NCI-H2171 (cell line): ENCODE data around the gene COPE.

Experiments used
- DNase-seq: peaks from one replicate; lab custom pipeline; 2025; lab: John Stamatoyannopoulos, UW

Gene COPE

DNA sequence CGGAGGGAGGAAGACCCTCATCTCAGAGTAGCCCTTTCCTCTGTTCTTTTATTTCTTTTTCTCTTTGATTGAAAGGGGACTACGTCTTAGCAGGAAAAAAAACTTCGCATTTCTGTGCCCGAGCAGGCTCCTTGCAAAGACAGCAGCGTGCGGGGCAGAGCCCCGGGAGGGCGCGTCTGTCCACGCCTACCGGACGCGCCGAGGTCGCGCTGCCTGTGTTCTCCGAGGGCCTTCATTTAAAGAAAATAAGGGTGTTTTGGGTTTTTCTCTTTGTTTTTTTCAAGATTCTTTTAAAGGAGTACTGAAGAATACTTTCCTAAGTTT is 52.4 kb downstream of the COPE start:
- DNase-seq, result no peak

DNA sequence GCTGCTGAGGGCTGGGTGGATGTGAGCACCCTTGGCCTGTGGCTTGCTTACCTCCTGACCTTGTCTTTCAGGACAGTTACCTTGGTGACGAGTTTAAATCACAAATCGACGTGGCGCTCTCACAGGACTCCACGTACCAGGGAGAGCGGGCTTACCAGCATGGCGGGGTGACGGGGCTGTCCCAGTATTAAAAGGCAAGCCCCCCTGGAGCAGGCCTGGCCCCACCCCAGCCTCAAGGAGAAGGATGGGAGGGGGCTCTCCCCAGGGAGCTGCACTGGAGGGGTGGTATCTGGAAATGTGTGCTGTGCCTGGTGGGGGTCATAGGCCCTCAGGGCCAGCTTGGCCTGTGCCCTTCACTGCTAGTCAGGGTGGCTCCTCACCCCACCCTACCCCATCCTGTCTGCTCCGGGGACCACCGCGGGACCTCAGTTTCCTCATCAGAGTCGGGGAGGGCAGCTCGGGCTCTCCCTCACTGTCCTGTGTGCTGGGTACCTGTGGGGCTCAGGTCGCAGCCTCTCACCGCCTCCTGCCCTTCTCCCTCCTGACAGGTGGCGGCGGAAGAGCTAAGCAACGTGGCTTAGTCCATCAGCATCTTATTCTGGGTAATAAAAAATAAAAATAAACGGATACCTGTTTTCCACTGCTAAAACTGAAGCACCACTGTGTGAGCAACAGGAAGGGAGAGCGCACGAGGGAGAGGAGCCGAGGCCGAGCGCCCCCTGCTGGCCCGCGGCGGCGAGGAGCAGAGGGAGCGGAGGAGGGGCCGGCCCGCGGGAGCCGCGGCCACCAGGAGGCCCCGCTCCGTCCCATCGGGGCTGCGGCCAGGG is 53.0 kb downstream of the COPE start:
- no peak for DNase-seq

DNA sequence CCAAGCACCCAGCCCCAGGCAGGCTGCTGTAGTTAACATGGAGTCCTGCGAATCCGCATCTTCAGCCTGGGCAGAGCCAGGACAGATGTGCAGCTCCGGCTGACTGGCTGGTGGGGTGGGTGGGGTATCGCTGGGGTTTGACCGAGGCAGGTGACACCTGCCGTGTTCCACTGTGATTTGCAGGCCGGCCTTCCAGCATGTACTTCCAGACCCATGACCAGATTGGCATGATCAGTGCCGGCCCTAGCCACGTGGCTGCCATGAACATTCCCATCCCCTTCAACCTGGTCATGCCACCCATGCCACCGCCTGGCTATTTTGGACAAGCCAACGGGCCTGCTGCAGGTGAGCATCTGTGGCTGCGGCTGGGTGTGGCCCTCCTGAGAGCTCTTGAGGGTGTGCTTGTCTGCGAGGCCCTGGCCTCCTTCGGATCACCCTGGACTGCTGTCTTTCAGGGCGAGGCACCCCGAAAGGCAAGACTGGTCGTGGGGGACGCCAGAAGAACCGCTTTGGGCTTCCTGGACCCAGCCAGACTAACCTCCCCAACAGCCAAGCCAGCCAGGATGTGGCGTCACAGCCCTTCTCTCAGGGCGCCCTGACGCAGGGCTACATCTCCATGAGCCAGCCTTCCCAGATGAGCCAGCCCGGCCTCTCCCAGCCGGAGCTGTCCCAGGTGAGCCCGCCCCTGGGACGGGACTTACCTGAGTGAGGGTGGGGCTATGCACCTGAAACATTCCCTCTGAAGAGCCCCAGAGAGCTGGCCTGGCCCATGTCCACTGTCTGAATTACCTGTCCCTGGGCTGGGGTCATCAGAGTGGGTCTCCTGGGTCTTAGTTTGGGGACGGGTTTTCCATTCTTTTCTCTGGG is 53.8 kb downstream of the COPE start:
- DNase-seq, result no peak

DNA sequence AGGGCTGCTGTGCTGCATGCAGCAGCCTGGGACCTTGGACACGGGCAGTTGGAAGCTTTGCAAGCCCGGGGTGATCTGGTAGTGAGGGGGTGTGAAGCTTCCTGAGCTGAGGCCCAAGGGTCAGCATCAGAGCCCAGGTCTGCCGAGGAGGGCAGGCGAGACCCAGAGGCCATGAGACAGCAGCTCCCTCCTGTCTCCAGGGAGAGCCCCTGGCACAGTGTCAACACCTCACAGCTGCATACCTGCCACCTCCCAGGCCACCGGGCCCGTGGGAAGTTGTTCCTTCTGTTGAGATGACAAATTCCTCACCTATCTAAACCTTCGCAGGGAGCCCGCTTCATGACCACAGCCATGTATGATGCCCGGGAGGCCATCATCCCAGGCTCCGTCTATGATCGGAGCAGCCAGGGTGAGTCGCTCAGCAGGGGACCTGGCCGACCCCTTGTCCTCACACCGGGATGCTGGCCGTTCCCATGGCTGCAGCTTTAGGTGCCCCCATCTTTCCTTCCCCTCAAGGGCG is 55.3 kb downstream of the COPE start:
- no peak for DNase-seq

DNA sequence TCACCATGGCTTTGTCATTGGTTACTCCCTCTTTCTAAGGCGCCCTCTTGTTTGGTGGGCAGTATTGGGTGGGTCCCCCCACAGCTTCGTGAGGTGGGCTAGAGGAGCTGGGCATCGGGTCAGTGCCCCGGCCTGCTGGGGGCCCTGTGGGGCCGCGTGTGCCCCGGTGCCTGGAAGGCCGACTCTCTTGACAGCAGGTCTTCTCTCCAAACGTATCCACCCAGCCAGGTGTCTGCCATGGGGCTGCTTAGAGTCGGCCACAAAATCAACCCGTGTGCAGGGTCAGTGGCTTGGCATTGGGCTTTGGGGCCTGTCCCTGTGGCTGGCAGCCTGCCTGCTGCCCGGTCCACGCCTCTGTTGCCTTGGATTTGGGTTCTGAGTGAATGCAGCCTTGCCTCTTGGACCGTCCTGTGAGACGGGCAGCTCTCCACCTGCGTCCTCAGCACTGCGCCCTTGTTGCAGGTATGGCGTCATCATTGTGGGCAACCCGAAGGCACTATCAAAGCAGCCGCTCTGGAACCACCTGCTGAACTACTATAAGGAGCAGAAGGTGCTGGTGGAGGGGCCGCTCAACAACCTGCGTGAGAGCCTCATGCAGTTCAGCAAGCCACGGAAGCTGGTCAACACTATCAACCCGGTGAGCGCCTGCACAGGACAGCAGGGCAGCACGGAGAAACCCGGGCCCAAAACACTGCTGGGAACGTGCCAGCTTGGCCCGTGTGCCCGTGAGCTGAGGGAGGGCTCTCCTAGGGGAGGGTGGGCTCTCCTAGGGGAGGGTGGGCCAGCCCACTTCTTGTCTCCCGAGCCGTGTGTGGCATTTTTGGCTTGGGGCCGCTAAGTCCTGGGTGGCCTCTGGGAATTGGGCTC is 56.0 kb downstream of the COPE start:
- no peak for DNase-seq

DNA sequence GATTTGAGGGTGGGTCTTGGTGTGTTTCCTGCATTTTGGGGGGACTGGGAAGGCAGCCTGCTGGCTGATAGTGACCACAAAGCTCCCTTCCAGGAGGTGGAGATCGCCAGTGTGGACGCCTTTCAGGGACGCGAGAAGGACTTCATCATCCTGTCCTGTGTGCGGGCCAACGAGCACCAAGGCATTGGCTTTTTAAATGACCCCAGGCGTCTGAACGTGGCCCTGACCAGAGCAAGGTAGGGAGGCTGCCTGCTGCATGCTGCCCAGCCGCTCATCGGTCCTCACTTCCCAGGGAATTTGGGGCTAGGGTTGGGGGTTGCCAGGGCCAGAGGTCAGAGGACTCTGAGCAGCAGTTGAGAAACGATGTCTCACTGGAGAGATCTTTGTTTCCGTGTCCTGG is 57.3 kb downstream of the COPE start:
- DNase-seq, result no peak

DNA sequence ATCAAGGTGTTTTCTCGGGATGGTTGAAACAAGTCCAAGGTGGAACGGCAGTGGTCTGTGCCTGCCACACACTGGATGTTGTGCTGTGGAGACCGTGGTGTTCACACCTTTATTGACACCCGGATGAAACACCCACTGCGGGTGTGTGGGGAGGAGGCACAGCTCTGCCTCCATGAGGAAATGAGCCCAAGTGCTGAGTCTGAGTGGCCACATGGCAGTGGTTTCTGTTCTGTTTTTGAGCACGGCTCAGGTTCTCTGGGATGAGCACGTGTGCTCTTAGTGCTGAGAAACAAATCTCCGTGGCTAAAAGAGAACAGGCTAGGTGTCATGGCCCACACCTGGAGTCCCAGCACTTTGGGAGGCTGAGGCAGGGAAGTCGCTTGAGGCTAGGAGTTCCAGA is 58.0 kb downstream of the COPE start:
- DNase-seq, result no peak

DNA sequence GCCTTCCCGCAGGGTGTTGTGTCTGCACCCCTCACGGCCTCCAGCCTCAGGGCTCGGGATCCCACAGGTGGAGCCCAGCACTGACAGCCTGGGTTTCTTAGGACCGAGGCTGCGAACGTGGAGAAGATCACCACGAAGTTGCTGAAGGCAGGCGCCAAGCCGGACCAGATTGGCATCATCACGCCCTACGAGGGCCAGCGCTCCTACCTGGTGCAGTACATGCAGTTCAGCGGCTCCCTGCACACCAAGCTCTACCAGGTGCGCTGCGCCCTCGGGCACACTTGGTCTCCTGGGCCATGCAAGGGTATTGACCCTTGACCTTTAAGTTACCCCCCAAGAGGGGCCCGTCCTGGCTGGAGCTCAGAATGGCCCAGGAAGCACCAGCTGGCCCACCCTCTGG is 58.5 kb downstream of the COPE start:
- DNase-seq, result no peak

DNA sequence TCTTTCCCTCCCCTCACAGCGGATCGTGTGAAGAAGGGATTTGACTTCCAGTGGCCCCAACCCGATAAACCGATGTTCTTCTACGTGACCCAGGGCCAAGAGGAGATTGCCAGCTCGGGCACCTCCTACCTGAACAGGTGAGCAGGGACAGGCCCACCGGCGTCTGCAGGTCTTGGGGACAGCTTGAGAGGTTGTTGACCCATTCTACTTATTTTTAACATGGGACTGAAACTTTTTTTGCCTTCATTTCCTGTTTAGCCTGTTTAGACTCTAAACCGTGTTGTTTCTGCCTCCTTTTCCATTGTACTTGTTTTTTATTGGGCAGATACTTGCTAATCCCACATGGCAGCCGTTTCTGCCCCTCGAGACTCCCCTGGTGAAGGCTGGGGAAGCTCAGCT is 58.9 kb downstream of the COPE start:
- DNase-seq, result no peak

DNA sequence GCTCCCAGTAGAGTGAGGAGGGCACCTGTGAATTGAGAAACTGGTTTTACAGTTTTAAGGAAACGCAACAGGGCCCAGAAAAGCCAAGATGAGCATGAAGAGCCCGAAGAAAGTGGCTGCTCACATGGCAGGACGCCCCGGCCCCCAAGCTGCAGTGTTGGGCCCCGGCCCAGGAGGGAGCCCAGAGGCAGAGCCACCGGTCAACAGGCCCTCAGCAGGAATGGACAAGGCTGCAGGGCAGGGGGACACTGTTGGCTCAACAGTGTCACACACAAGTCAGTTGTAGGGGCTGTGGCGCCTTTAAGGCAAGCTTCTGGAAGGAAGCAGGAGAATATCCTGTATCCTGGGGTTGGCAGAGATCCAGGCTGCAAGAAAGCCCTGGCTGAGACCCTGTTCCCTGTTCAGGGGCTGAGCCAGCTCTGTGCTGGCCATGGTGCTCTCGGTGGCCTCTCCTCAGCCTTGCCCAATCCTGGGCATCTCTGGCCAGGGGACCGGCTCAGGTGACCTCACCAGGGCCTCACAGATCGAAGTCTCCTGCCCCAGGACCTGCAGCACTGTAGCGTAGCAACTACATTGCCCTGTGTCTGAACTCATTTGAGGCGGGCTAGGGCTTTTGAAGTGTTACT is 59.4 kb downstream of the COPE start:
- DNase-seq, result no peak

DNA sequence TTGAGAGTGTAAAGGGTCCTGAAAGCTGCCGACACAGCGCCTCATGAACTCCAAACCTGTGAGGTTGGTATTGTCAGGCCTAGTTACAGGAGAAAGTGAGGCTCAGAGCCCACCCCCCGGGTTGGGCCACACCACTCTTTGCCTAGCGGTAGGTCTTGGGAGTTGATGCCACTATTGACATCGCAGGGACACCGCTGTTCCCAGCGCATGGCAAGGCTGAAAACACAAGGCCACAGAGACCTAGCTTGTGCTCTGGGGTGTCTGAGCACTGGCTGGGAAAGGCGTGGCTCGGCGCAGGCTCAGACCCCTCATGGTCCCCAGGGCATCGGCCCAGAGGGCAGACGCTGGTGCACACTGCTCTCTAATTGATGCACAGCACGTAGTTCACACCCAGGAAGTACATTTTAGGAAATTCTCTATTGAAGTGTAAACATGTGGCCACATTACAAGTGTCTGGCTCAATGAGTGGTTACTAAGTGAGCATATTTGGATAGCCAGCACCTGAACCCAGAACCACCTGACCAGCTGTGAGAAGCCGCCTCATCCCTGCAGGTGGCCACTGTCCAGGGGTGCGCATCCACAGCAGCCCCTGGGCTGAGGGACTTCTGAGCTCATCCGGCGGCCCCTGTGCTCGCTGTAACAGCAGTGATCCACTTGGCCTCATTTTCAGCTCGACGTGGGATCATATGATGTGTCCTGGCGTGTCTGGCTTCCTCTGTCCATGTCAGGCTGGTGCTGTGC is 60.1 kb downstream of the COPE start:
- DNase-seq, result no peak

DNA sequence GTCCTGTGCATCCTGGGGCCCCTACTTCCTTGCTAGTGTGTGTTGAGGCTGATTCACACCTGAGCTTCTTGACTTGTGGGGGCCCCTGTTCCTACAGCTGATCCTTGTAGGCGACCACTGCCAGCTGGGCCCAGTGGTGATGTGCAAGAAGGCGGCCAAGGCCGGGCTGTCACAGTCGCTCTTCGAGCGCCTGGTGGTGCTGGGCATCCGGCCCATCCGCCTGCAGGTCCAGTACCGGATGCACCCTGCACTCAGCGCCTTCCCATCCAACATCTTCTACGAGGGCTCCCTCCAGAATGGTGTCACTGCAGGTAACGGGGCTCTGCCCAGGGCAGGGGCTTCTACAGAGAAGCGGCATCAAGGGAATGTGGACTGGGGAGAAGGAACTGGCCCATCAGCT is 62.0 kb downstream of the COPE start:
- no peak for DNase-seq

DNA sequence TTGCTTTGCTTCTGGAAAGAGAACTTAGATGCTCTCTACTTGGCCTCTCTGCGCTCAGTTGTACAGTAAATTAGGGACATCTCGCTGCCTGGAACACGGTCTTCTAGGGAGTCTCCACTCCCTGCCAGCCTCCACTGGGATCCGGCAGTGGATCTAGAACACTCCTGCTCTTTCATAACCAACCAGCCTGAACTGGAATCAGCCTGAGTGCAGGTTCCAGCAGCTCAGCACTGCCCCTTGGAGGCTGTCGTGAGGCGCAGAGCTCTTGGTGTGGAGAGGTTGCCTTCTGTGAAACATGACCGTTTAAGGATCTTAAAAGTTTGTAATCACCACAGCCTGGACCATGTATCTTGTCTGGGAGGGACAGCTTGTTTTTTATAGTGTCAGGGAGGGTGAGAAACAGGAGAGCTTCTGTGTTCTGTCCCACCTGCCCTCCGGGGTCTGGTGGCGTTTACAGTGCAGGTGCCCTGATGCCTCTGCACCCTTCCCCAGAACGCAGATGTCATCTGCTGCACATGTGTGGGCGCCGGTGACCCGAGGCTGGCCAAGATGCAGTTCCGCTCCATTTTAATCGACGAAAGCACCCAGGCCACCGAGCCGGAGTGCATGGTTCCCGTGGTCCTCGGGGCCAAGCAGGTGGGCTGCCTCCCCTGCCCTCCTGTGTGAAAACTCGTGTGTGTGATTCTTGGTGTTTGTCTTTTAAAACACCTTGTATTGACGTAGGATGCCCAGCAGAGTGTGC is 62.6 kb downstream of the COPE start:
- no peak for DNase-seq

DNA sequence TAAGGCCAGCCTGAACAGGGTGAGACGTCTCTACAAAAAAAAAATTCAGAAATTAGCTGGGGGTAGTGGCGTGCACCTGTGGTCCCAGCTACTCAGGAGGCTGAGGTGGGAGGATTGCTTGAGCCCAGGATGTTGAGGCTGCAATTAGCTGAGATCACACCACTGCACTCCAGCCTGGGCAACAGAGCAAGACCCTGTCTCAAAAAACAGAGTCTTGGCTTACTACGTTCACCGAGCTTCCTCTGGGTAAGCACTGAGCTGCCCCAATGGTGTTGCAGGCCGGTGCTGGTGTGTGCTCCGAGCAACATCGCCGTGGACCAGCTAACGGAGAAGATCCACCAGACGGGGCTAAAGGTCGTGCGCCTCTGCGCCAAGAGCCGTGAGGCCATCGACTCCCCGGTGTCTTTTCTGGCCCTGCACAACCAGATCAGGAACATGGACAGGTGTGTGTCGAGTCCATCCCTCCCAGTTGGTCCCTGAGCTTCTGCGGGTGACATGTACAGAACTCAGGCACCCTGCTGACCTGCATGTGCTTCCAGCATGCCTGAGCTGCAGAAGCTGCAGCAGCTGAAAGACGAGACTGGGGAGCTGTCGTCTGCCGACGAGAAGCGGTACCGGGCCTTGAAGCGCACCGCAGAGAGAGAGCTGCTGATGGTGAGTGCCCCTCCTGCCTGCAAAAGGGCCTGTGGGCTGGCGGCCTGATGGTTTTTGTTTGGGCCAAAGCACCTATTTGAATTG is 63.4 kb downstream of the COPE start:
- DNase-seq, result no peak

DNA sequence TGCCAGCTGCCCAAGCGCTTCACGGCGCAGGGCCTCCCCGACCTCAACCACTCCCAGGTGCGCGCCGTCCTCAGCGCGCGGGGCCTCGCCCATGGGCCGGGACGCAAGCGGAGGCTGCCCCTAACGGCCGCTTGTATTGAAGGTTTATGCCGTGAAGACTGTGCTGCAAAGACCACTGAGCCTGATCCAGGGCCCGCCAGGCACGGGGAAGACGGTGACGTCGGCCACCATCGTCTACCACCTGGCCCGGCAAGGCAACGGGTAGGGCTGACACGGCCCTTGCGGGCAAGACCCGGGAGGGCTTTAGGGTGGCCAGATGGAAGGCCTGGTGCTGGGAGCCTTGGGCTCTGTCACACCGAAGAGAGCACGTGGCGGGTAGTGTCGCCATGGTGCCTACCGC is 64.2 kb downstream of the COPE start:
- no peak for DNase-seq

DNA sequence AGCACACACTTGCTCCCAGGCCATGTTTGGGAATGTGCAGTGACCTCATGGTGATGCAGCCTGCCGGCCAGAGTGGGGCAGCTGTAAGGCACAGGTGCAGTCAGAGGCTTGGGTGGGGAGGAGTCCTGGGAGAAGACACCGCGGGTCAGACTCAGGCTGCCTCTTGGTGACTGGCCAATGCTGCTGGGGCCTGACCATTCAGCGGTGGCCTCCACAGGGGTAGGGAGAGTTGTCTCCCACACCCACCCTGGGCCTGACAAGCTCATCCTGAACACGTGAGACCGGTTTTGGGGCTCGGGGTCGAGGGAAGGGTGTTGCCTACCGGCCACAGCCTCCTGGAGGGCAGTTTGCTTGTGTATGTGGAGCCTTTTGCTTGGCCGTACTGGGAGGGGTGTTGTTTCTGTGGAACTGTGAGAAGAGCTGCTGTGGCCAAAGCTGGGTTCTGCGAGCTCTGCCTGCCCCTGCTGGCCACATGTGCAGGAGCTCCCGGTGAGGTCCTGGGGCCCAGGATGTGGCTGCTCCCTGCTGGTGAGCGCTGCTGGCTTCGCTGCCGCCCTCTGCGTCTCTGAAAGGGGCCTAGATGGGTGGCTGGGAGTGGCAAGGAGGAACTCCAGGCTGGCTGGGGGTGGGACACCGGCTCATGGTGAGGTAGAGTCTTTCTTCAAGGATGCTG is 65.3 kb downstream of the COPE start:
- DNase-seq, result no peak

DNA sequence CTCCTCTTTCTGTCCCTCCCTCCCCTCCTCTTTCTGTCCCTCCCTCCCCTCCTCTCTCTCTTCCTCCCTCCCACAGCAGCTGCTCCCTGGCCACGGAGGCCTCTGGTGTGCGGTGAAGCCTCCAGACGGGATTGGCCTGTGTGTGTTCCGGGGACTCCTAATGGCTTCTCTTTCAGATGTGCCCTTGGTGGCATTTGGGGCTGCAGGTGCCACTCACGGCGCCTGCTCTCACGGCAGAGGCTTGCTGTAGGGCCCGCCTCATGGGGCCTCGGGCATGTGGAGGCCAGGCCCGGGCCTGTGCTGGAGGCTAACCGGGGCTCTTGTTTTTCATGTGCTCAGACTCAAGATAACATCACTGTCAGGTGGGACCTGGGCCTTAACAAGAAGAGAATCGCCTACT is 66.5 kb downstream of the COPE start:
- DNase-seq, result peak; percentile 73

DNA sequence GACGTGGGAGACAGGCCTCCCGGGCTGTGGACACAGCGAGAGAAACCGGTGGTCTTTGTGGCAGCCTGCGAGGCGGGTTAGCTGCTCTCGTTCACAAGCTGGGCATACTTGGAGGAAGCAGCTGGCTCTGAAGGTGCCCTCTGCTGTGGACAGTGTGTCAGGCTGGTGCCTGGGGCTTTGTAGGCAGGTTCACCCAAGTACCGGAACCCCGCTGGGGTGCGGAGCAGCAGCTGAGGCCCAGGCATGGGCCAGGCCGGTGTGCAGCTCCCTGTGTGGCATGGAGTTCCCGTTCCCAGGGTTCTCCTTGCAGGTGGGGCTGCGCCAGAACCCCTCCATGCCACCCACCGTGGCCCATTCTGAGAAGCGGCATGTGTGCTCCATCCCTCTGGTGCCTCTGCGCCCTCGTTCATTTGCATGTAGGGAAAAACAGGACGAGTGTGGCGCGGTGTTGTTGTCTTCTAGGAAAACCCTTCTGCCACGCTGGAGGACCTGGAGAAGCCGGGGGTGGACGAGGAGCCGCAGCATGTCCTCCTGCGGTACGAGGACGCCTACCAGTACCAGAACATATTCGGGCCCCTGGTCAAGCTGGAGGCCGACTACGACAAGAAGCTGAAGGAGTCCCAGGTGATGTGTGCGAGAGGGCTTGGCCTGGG is 67.4 kb downstream of the COPE start:
- DNase-seq, result no peak
